Fibroblast of skin of left quadriceps (primary cell): ENCODE results near the gene SLC8A3.

Source experiments
- DNase-seq, 2 experiments: peaks; one replicate each; pipeline ENCODE4 v3.0.0-alpha.2; 2013; ENCODE audit warnings: low read depth in 2 of 2

Gene SLC8A3

GRCh38 chr14:70121521-70121920 lies 67.2 kb downstream of the SLC8A3 start:
- DNase-seq = no peak

- no peak for DNase-seq
Measured at GRCh38 chr14:70118064-70118463, 70.7 kb downstream of the SLC8A3 start.

DNA sequence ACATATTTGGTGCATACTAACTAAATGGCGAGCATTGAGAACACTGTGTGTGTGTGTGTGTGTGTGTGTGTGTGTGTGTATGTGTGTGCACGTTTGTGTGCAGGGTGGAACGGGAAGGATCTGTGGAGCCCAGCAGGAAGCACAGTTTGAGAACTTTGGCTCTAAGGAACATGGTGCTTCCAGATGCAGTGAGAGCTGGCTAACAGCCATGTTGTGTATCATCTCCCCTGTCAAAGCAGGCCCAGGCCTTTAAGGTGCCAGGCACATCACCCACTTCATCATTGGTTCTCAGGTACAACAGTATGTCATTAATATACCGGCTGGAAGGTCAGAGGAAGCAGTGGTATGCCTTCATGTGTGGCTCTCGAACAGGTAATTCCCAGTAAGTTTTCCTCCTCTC lies 72.5 kb downstream of the SLC8A3 start:
- DNase-seq = no peak

DNA sequence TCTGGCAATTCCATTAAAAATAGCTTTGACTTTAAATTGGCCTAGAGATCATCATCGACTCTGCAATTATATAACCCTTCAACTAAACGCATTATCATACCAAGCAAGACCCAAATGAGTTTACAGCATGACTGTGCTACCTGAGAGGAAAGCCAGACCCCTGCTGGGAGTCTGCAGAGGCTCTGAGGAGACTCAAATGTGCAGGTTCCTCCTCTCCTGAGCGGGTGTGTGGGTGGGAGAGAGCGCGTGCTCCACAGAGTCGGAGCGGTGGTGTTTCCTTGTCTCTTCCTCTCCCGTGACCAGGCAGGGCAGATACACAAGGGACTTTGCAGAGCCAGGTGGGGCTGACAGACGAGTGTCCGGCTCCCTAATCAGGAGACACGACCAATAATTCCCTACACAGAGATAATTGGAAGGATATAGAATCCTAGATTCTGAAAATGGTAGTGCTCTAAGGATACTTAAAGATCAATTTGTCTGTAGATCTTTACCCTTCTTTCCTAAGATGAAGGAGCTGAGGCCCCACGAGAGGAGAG lies 74.1 kb downstream of the SLC8A3 start:
- DNase-seq = no peak

GRCh38 chr14:70113211-70113610 lies 75.5 kb downstream of the SLC8A3 start:
- no peak for DNase-seq

- DNase-seq = no peak
Measured at GRCh38 chr14:70108419-70108818, 80.3 kb downstream of the SLC8A3 start.

- DNase-seq = no peak
Measured at GRCh38 chr14:70107309-70107708, 81.4 kb downstream of the SLC8A3 start.

GRCh38 chr14:70100071-70100470 lies 88.7 kb downstream of the SLC8A3 start:
- DNase-seq = no peak

DNA sequence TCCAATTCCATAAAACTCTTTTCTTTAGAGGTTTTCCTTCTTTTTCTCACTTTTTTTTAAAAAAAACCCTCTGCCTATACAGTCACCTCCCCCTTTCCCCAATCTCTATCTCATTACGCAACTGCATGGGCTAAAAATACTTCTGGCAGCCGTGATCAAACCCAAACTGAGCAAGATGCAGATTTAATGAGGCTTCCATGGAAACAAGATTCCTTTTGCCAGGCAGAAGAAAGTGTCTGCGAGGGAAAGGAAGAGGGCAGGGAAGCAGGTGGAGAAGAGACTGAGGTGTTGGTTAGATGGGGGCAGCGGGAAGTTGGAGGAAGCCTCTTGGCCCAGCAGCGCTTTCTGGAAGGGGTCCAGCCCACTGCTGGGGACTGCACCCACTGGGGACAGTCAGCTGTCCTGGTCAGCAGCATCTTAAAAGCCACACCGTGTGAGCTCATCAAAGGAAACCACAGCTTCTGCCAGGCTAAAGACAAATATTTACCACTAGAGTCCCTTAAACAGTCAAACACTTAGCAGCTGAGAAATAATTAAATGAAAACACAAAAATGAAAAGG lies 90.4 kb downstream of the SLC8A3 start:
- DNase-seq = no peak

DNA sequence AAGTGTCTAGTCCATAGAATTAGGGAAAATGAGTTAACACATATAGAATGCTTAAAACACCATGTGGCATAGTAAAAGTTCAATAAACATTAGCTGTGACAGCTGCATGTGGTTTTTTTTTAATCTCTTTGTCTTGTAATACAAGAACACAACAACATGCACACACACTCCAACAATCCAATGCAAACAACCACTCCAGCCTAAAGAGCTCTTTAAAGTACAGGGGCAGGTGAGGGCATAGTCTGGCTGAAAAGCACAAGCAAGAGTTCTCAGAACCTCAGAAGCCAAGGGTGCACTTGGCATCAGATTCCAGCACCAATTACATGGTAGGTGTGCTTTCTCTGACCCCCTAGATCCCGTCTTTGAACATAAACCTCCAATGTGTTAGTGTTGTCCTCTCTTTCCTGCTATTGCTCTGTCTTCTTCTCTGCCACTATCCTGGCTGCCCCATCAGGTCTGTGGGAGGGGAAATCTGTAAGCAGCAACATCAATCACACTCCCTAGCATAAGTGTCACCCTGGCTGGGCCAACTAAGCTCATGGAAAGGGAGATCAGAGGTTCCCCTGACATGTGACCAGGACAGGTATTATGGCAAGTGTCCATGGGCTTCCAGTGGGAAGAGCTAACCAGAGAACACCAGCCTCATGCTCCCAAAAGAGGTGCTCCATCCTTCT lies 91.0 kb downstream of the SLC8A3 start:
- DNase-seq = no peak

DNA sequence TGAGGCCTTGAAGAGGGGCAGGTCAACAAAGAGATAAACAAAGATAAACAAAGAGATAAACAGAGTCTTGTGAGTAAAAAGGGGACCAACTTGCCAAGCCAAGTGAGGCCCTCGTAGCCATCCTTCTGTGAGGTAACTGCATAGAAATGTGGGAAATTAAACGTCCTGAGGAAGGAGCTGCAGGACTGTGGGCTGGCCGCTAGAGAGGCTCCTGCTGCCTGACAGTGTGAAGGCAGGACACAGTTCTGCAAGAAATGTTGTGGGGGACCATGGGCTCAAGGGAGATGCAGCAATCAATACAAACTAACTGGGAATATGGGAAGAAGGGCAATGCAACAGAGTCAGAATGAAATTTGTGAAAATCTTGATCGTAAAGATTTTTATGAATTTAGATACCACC lies 91.9 kb downstream of the SLC8A3 start:
- DNase-seq = no peak

DNA sequence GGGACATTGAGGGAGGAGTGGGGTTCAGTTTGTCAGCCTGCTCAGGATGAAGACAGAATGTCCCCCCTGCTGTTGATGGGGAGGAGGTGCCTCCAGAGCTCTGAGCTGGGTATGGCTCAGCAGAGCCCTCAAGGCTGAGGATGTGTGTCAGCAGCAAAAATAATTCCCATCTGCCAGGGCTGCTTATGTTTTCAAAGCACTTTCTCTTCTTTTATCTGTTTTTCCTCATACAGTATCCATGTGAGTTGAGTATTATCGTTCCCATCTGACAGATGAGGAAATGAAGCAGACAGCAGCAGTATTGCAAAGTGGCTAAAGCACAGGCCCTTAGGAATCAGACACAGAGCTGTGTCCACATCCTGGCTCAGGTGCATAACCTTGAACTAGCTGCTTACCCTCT lies 94.1 kb downstream of the SLC8A3 start:
- DNase-seq = no peak

- DNase-seq = no peak
Measured at GRCh38 chr14:70094106-70094505, 94.6 kb downstream of the SLC8A3 start.

DNA sequence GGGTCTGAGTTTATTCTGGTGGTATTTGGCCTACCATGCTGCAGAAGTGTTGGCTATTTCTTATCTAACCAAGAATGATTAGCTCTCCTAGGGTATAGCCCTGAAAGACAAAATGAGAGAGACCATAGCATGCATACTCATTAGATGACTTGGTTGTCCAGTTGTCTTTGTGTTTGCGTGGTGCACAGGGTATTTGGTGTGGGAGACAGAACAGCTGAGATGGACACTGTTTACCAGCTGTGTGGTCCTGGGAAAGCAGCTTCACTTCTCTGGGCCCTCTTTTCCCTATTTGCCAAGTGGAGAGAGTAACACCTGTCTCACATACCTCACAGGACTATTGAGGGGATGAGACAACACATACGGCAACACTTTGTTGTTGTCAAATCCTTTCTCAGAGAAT lies 95.6 kb downstream of the SLC8A3 start:
- no peak for DNase-seq

GRCh38 chr14:70087380-70087697 lies 101.4 kb downstream of the SLC8A3 start:
- no peak for DNase-seq

GRCh38 chr14:70086685-70087379 lies 101.9 kb downstream of the SLC8A3 start:
- peak in 1 of 2 experiments; percentile 6 for DNase-seq

- DNase-seq = no peak
Measured at GRCh38 chr14:70084226-70084625, 104.5 kb downstream of the SLC8A3 start.

GRCh38 chr14:70082394-70082793 lies 106.4 kb downstream of the SLC8A3 start:
- DNase-seq = no peak

DNA sequence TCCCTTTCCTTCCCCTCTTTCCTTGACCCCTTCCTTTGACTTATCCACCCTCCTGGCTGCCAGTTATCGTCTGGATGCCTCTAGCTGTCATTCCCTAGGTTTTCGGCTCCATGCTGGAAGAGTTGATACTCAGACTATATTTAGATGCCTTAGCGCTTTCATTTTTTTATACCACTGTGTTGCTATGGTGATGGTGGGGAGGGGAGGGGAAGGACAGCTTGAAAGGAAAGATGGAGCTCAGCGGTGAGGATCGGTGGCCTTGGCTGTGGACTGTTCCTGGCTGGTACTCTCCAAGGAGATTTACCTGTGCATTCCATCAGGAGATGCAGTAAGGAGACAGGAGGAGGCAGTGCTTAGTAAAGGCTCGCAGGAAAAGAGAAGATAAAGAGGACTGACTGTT lies 108.7 kb downstream of the SLC8A3 start:
- no peak for DNase-seq

DNA sequence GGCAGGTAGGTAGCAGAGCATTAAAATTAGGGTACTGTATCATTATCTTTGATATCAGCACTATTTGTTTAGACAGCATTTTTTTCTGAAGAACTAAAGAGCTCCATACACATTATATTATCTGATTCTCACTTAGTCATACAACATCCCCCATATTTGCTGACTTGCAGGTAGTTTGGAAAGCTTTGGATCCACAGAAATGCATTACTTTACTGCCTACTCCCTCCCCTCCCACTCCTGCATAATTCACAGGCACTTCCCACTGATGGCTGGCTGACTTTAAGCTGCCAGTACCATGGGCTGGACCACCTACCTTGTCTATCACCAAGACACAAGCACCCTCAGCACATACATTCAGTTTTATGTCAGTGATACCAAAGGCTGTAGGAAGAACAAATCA lies 110.4 kb downstream of the SLC8A3 start:
- DNase-seq = no peak

DNA sequence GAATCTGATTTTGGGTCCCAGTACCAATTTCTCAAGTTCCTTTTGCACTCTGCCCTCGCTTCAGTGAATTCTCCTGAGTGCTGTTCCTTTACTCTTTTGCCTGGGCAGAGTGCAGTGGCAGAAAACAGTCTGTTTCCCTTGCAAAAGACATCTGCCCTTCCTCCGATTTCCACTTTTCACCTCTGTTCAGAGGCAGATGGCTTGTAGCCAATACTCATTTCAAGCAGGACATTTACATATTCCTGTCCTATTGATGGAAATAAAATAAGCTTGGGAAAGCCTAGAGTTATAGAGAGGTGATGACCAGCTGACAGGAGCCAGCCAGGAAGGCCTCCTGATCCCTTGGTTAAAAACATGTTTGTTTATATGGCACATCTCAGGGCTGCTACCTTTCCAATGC lies 111.0 kb downstream of the SLC8A3 start:
- no peak for DNase-seq

GRCh38 chr14:70077005-70077404 lies 111.7 kb downstream of the SLC8A3 start:
- DNase-seq = no peak

DNA sequence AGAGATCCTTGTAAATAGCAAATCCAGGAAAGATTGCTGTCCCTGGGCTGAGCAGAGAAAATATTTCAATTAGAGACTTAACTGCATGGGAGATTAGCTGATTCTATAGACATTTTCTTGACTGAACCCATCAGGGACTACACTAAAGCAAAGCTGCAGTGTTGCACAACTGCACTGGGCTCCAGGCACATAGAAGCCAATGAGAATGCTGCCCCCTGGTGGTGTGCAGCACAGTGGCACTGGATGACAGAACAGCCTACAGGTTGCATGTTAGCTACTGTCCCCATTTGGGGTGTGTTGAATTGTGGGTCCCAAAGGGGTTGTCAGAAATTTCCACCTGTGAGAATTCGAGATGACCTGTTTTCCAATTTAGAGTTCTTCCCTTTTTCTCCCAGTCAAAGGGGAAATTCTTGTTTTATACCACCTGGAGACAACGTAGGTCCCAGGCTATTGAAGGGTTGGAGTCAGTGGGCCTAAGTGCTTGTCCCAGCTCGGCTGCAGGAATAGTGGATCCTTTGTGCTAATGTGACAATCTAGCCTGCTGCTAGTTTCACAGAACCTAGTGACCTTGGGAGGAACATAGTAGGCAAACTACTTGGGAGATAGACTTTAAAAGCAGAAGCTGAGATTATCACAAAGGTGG lies 114.7 kb downstream of the SLC8A3 start:
- DNase-seq = peak in 1 of 2 experiments; percentile 9
